ENCODE data around the gene TRPM3.

The TRPM3 gene

DNA sequence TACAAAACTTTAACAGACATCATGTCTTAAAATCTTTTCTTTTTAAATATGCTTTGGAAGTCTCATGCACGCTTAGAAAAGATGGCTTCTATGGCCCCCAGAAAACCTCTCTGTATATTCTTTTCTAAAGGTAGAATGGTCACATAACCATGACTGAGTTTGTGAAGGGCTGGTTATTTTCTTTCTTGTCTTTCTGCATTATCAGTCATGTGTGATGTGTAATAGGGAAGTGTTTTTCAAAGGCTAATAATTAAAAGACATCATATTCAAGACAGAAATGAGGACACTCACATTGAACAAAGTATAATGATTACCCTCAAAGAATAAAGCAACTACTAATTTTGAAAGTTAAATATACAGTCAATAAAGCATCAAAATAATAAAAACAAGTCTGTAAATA lies 253.4 kb downstream of the TRPM3 start:
- TF ChIP-seq, protein P1, sequence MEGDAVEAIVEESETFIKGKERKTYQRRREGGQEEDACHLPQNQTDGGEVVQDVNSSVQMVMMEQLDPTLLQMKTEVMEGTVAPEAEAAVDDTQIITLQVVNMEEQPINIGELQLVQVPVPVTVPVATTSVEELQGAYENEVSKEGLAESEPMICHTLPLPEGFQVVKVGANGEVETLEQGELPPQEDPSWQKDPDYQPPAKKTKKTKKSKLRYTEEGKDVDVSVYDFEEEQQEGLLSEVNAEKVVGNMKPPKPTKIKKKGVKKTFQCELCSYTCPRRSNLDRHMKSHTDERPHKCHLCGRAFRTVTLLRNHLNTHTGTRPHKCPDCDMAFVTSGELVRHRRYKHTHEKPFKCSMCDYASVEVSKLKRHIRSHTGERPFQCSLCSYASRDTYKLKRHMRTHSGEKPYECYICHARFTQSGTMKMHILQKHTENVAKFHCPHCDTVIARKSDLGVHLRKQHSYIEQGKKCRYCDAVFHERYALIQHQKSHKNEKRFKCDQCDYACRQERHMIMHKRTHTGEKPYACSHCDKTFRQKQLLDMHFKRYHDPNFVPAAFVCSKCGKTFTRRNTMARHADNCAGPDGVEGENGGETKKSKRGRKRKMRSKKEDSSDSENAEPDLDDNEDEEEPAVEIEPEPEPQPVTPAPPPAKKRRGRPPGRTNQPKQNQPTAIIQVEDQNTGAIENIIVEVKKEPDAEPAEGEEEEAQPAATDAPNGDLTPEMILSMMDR (conservative IDR thresholded peaks at IDR 0.05; ENCODE audit: low read depth, low read length), result no peak
- DNase-seq (ENCODE audit: low read depth), result no peak
- H3K4me3 ChIP-seq (ENCODE audit: low read depth, low read length), result no peak overlapping the region

GRCh38 chr9:70865471-70865870 lies 255.9 kb downstream of the TRPM3 start:
- TF ChIP-seq, protein P1 (conservative IDR thresholded peaks at IDR 0.05; ENCODE audit: low read depth, low read length), result no peak
- no peak for DNase-seq (ENCODE audit: low read depth)
- H3K4me3 ChIP-seq (ENCODE audit: low read depth, low read length), result no peak overlapping the region

GRCh38 chr9:70861797-70862196 lies 259.6 kb downstream of the TRPM3 start:
- no peak overlapping the region for H3K4me3 ChIP-seq (ENCODE audit: low read depth, low read length)
- TF ChIP-seq, protein P1 (conservative IDR thresholded peaks at IDR 0.05; ENCODE audit: low read depth, low read length), result no peak
- no peak for DNase-seq (ENCODE audit: low read depth)

GRCh38 chr9:70861376-70861775 lies 260.0 kb downstream of the TRPM3 start:
- TF ChIP-seq, protein P1 (conservative IDR thresholded peaks at IDR 0.05; ENCODE audit: low read depth, low read length), result no peak
- no peak for DNase-seq (ENCODE audit: low read depth)

DNA sequence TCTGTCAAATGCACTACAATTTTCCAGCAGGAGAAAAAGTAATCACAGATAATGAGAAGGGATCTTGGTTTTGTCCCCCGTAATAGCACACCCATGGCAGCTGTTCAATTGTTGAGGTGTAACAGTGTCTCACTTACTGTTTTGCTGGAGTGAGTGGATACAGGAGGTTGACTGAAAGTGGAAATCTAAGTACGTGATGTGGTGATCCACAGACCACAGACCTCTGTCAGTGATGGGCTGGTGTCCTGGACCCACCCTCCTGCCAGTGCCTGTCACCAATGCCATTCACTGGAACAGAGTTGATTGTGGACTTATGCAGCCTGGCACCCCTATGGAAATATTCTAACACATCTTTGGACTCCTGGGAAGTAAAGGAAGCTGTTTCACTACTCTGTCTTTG lies 261.7 kb downstream of the TRPM3 start:
- TF ChIP-seq, protein P1 (conservative IDR thresholded peaks at IDR 0.05; ENCODE audit: low read depth, low read length), result no peak
- no peak for DNase-seq (ENCODE audit: low read depth)

More at GRCh38 chr9:70861376-70861775, 260.0 kb downstream of the TRPM3 start:
- no peak overlapping the region for H3K4me3 ChIP-seq (ENCODE audit: low read depth, low read length)

DNA sequence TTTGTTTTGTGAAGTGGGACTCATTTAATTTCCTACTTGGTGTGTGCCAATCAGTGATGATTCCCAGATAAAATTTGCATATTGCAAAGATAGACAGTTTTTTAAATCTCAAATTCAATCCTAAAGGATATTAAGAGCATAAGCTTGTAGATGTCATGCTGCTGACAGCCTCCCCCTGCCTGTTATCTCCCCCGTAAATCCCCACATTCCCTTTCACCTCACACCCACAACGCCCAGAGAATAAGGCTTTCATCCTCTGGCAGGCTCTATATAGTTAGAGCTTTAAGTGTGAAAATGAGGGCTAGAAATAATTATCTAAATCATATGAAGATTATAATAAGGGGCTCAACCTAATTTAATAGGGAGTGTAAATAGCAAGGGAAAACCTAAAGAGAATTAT lies 265.0 kb downstream of the TRPM3 start:
- no peak overlapping the region for H3K4me3 ChIP-seq (ENCODE audit: low read depth, low read length)
- DNase-seq (ENCODE audit: low read depth), result no peak
- TF ChIP-seq, protein P1 (conservative IDR thresholded peaks at IDR 0.05; ENCODE audit: low read depth, low read length), result no peak

More for the DNA sequence above, 261.7 kb downstream of the TRPM3 start:
- H3K4me3 ChIP-seq (ENCODE audit: low read depth, low read length), result no peak overlapping the region

GRCh38 chr9:70852711-70853240 lies 268.6 kb downstream of the TRPM3 start:
- no peak for DNase-seq (ENCODE audit: low read depth)
- TF ChIP-seq, protein P1 (conservative IDR thresholded peaks at IDR 0.05; ENCODE audit: low read depth, low read length), result no peak
- H3K4me3 ChIP-seq (ENCODE audit: low read depth, low read length), result no peak overlapping the region
